Endothelial cell of umbilical vein (primary cell): Measurements from ENCODE around the gene SLC20A1. TPM values are rescaled to one million over a fixed set of nuclear protein-coding genes. Genes with fewer than 3 reads are reported as not detected.

Experiments
- BruUV-seq: library from RNA; stranded (reverse); fragments of 400-500 nt; replicated peaks from 2 replicates; lab custom pipeline; 2021; lab: Mats Ljungman, UMichigan
- CTCF ChIA-PET: fragments of 300-600, 350-600 bp; sonication (Branson Sonifier 250); formaldehyde crosslinking; loops from one replicate; lab custom pipeline; 2021; ENCODE audit warnings: antibody characterized with exemption, inconsistent platforms; lab: Charles Lee
- POLR2A ChIA-PET: fragments of 300-600, 350-600 bp; sonication (Branson Sonifier 250); formaldehyde crosslinking; loops from one replicate; lab custom pipeline; 2021; ENCODE audit warnings: antibody characterized with exemption, inconsistent platforms; lab: Charles Lee
- DNase-seq: peaks from one replicate; pipeline ENCODE4 v3.0.0-alpha.2; 2011; ENCODE audit warnings: low read depth, low spot score
- FAIRE-seq: peaks from 2 replicates; lab custom pipeline; 2011; peaks lifted over from hg19 to GRCh38; lab: Jason Lieb, UNC
- H2AFZ ChIP-seq: 2 replicates; pipeline ENCODE4 v1.6.0; 2012; ENCODE audit warnings: low read depth, low read length, control low read depth, inconsistent platforms
- H3K27ac ChIP-seq: 2 replicates; pipeline ENCODE4 v1.5.1; 2011; ENCODE audit warnings: low read depth, mild to moderate bottlenecking, control low read depth, low read length, moderate library complexity; ENCODE audit not compliant: insufficient read depth
- H3K27me3 ChIP-seq, 2 experiments: 2 replicates each; pipeline versions ENCODE4 v1.6.0 to v1.6.1; 2011; ENCODE audit warnings: low read length in 2 of 2, mixed read lengths in 1 of 2; ENCODE audit not compliant: control insufficient read depth in 2 of 2, insufficient read depth in 2 of 2
- H3K36me3 ChIP-seq, 2 experiments: 2 replicates in 1 of 2; 3 replicates in 1 of 2; pipeline ENCODE4 v1.5.1; 2011; ENCODE audit warnings: low read length in 2 of 2, mild to moderate bottlenecking in 1 of 2, moderate library complexity in 1 of 2; ENCODE audit not compliant: control insufficient read depth in 2 of 2, insufficient read depth in 2 of 2; ENCODE audit errors: extremely low read depth in 1 of 2
- H3K4me1 ChIP-seq: 3 replicates; pipeline ENCODE4 v1.5.1; 2011; ENCODE audit warnings: mild to moderate bottlenecking, low read length; ENCODE audit not compliant: control insufficient read depth, insufficient read depth; ENCODE audit errors: extremely low read depth
- H3K4me2 ChIP-seq: 2 replicates; pipeline ENCODE4 v1.6.1; 2011; ENCODE audit warnings: low read length, control low read depth, mixed read lengths; ENCODE audit not compliant: insufficient read depth
- H3K4me3 ChIP-seq, 3 experiments: fragments of 200-600 bp in 1 of 3; sonication (generic), shearing (Covaris generic) in 1 of 3; replicated peaks in 1 of 3; 2 replicates each; pipeline ENCODE4 v1.5.1; 2011 to 2016; ENCODE audit warnings: control low read depth in 3 of 3, low read length in 3 of 3, mild to moderate bottlenecking in 2 of 3, inconsistent platforms in 1 of 3, low read depth in 1 of 3, moderate library complexity in 1 of 3; ENCODE audit not compliant: insufficient read depth in 1 of 3
- H3K79me2 ChIP-seq: 2 replicates; pipeline ENCODE4 v1.6.0; 2012; ENCODE audit warnings: low read length, inconsistent platforms; ENCODE audit not compliant: control insufficient read depth, insufficient read depth
- H3K9ac ChIP-seq: replicated peaks from 2 replicates; pipeline ENCODE3; 2011; ENCODE audit warnings: low read length, control low read depth; ENCODE audit not compliant: insufficient read depth; ENCODE audit errors: extremely low read depth
- H3K9me1 ChIP-seq: replicated peaks from 3 replicates; pipeline ENCODE4 v1.6.0; 2011; ENCODE audit warnings: mild to moderate bottlenecking, low read length; ENCODE audit not compliant: control insufficient read depth, insufficient read depth; ENCODE audit errors: extremely low read depth
- H3K9me3 ChIP-seq: replicated peaks from 2 replicates; pipeline ENCODE4 v1.5.1; 2012; ENCODE audit warnings: low read length, inconsistent platforms; ENCODE audit not compliant: control insufficient read depth, insufficient read depth
- H4K20me1 ChIP-seq: replicated peaks from 2 replicates; pipeline ENCODE3; 2011; ENCODE audit warnings: mild to moderate bottlenecking, low read length; ENCODE audit not compliant: control insufficient read depth, insufficient read depth; ENCODE audit errors: extremely low read depth
- EZH2 ChIP-seq: IDR thresholded peaks from 2 replicates; pipeline ENCODE4 v1.6.1; 2012; ENCODE audit warnings: borderline replicate concordance, low read depth, mild to moderate bottlenecking, moderate library complexity, low read length, inconsistent platforms; ENCODE audit not compliant: severe bottlenecking
- FOS ChIP-seq: IDR thresholded peaks from 2 replicates; pipeline ENCODE4 v1.6.1; 2011; ENCODE audit warnings: mild to moderate bottlenecking, low read length, moderate library complexity, borderline replicate concordance; ENCODE audit not compliant: insufficient read depth
- GATA2 ChIP-seq: IDR thresholded peaks from 2 replicates; pipeline ENCODE4 v1.7.0; 2011; ENCODE audit warnings: low read depth, mild to moderate bottlenecking, moderate library complexity, mixed read lengths, low read length; ENCODE audit not compliant: insufficient read length, insufficient read depth
- JUN ChIP-seq: IDR thresholded peaks from 2 replicates; pipeline ENCODE4 v1.6.1; 2011; ENCODE audit warnings: borderline replicate concordance, low read depth; ENCODE audit not compliant: insufficient read length, insufficient read depth
- MYC ChIP-seq: IDR thresholded peaks from one replicate; pipeline ENCODE4 v1.6.1; 2011; ENCODE audit warnings: mild to moderate bottlenecking, low read depth, low read length
- POLR2A ChIP-seq: IDR thresholded peaks from 2 replicates; pipeline ENCODE4 v1.6.1; 2012; ENCODE audit warnings: low read depth, mild to moderate bottlenecking, control low read depth, low read length
- POLR2AphosphoS5 ChIP-seq: IDR thresholded peaks from 2 replicates; pipeline ENCODE4 v1.6.1; 2012; ENCODE audit warnings: low read depth, mild to moderate bottlenecking, control low read depth, low read length, moderate library complexity; ENCODE audit not compliant: insufficient read depth
- dilution Hi-C: fragments of 300-500 bp; cut with MboI; formaldehyde crosslinking; loops from one replicate; pipeline ENCODE4 v1.15.0; 2019; ENCODE audit warnings: low sequenced_read_pairs; ENCODE audit not compliant: extremely low pct_ligation_motif_present
- intact Hi-C: fragments of 100-400 bp; cut with micrococcal nuclease; formaldehyde crosslinking; loops from one replicate; pipeline ENCODE4 v1.10.0; 2022
- polyA plus RNA-seq, 4 experiments: library from polyadenylated mRNA; depleted of rRNA in 3 of 4; stranded (reverse) in 3 of 4; unstranded in 1 of 4; fragments of >200 nt; gene quantifications; 2 replicates each; pipeline versions ENCODE4 v1.2.1 to v1.2.3, GENCODE V29; 2011 to 2012; ENCODE audit warnings: missing spikeins in 1 of 4
- total RNA-seq: library from RNA; stranded (reverse); gene quantifications from 2 replicates; pipeline ENCODE4 v1.2.3, GENCODE V29; 2021
- TF ChIP-seq, protein P1 (sequence below), 2 donors: IDR thresholded peaks; 1 replicate in 1 of 2; 2 replicates in 1 of 2; pipeline ENCODE4 v1.5.1; 2011; ENCODE audit warnings: low read length in 2 of 2, mild to moderate bottlenecking in 2 of 2, moderate library complexity in 2 of 2, control low read depth in 1 of 2, inconsistent platforms in 1 of 2, low read depth in 1 of 2; ENCODE audit not compliant: insufficient read depth in 1 of 2; ENCODE audit errors: extremely low read depth in 1 of 2
- TF ChIP-seq, protein P2 (sequence below): IDR thresholded peaks from 2 replicates; pipeline ENCODE4 v1.6.1; 2011; ENCODE audit not compliant: insufficient read depth, insufficient read length

SLC20A1 gene
- total and polyA plus RNA-seq, 2 donors (not counting 3 experiments of a cell fraction or from before 2014, with no cell fraction given): 52.7 to 149 TPM

DNA sequence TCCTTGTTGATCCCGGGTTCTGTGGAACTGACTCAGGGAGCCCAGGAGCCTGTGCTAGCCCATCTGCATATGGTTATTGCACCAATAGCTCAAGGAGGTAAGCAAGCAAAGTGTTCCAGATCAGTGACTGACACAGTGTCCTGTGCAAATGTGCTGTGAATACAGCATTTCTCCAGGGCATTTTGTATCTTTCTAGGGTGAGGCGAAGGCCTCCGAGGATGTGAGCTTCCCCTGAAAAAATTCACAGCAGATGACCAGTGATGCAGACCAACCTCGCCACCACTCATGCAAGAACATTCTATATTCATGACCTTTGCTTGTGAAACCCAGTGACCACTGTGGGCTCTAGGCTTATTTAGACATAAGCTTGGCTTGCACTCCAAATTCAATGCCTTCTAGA lies 59.8 kb downstream of the SLC20A1 start:
- H4K20me1 ChIP-seq: no peaks in the 10 kb centered on the region
- DNase-seq (no peak), FAIRE-seq (no peak)
- no peaks in the 10 kb centered on the region for H3K9me3 ChIP-seq
- H3K27ac ChIP-seq: no peak overlapping the region
- H3K36me3 ChIP-seq: no peaks in the 10 kb centered on the region
- peaks cover 0 to 2% of the 10 kb centered on the region in 2 experiments for H3K27me3 ChIP-seq
- no peak overlapping the region for H3K4me3 ChIP-seq
- intact Hi-C loops: no loop called here
- H3K4me2 ChIP-seq: no peak overlapping the region
- H3K79me2 ChIP-seq: no peaks in the 10 kb centered on the region
- H3K9ac ChIP-seq: no peak overlapping the region
- TF ChIP-seq, protein P1, sequence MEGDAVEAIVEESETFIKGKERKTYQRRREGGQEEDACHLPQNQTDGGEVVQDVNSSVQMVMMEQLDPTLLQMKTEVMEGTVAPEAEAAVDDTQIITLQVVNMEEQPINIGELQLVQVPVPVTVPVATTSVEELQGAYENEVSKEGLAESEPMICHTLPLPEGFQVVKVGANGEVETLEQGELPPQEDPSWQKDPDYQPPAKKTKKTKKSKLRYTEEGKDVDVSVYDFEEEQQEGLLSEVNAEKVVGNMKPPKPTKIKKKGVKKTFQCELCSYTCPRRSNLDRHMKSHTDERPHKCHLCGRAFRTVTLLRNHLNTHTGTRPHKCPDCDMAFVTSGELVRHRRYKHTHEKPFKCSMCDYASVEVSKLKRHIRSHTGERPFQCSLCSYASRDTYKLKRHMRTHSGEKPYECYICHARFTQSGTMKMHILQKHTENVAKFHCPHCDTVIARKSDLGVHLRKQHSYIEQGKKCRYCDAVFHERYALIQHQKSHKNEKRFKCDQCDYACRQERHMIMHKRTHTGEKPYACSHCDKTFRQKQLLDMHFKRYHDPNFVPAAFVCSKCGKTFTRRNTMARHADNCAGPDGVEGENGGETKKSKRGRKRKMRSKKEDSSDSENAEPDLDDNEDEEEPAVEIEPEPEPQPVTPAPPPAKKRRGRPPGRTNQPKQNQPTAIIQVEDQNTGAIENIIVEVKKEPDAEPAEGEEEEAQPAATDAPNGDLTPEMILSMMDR (IDR thresholded peaks at IDR 0.05; ENCODE audit: extremely low read depth in 1 of 2, insufficient read depth in 1 of 2, low read depth in 1 of 2, low read length in 2 of 2): no peak
- TF ChIP-seq, protein P2, sequence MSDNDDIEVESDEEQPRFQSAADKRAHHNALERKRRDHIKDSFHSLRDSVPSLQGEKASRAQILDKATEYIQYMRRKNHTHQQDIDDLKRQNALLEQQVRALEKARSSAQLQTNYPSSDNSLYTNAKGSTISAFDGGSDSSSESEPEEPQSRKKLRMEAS: no peak
- TF ChIP-seq POLR2A: no peak
- peaks cover 6% of the 10 kb centered on the region for H3K4me1 ChIP-seq
- dilution Hi-C loops: no loop called here
- no TSS peak for BruUV-seq
- CTCF ChIA-PET: interaction anchor here (1.1 to 3.3 kb wide), 5 partner anchors 10 to 105 kb away, joined by 3 to 16 read pairs (median 5); no protein-coding TSS in a partner anchor
- POLR2A ChIA-PET: no interaction called here
- H3K9me1 ChIP-seq: no peaks in the 10 kb centered on the region
- H2AFZ ChIP-seq: no peak overlapping the region

- H3K27ac ChIP-seq: no peak overlapping the region
- H3K27me3 ChIP-seq: no peaks in the 10 kb centered on the region
- H3K9me1 ChIP-seq: no peaks in the 10 kb centered on the region
- ChIA-PET POLR2A (no interaction called here), CTCF (interaction anchor here (0.6 to 3.3 kb wide), 9 partner anchors 9 to 106 kb away, joined by 3 to 16 read pairs (median 3); no protein-coding TSS in a partner anchor)
- intact Hi-C loops: no loop called here
- H2AFZ ChIP-seq: peak overlapping the region; percentile 25
- DNase-seq (no peak), FAIRE-seq (peak; percentile 67)
- BruUV-seq: no TSS peak
- dilution Hi-C loops: no loop called here
- H3K4me3 ChIP-seq: no peak overlapping the region
- TF ChIP-seq GATA2 (peak; percentile 97), POLR2AphosphoS5 (peak; percentile 31), JUN (no peak), POLR2A (no peak), MYC (no peak), EZH2 (no peak), FOS (peak; percentile 25)
- TF ChIP-seq, protein P1 (IDR thresholded peaks at IDR 0.05; ENCODE audit: extremely low read depth in 1 of 2, insufficient read depth in 1 of 2, low read depth in 1 of 2, low read length in 2 of 2): no peak
- TF ChIP-seq, protein P2: no peak
- H3K79me2 ChIP-seq: no peaks in the 10 kb centered on the region
- H4K20me1 ChIP-seq: no peaks in the 10 kb centered on the region
- no peak overlapping the region for H3K9ac ChIP-seq
- H3K36me3 ChIP-seq: no peaks in the 10 kb centered on the region
- peaks cover 6% of the 10 kb centered on the region for H3K4me1 ChIP-seq
- no peaks in the 10 kb centered on the region for H3K9me3 ChIP-seq
- H3K4me2 ChIP-seq: no peak overlapping the region
Measured at GRCh38 chr2:112706170-112706664, 60.5 kb downstream of the SLC20A1 start.
